Rectal smooth muscle tissue (tissue), 1 donor: Measurements from ENCODE around the gene COX8C.

Source experiments
- H3K27ac ChIP-seq: one replicate; pipeline ENCODE4 v1.7.0; 2013; ENCODE audit warnings: low read depth, low read length, inconsistent platforms
- H3K27me3 ChIP-seq: one replicate; pipeline ENCODE4 v1.7.0; 2013; ENCODE audit warnings: low read length; ENCODE audit not compliant: control insufficient read depth, insufficient read depth
- H3K36me3 ChIP-seq: one replicate; pipeline ENCODE4 v1.7.0; 2013; ENCODE audit warnings: low read length; ENCODE audit not compliant: control insufficient read depth, insufficient read depth
- H3K4me1 ChIP-seq: one replicate; pipeline ENCODE4 v1.7.0; 2013; ENCODE audit warnings: low read length; ENCODE audit not compliant: control insufficient read depth, insufficient read depth
- H3K4me3 ChIP-seq: one replicate; pipeline ENCODE4 v1.7.0; 2013; ENCODE audit warnings: low read length
- H3K9ac ChIP-seq: one replicate; pipeline ENCODE4 v1.7.0; 2013; ENCODE audit warnings: low read length

Gene COX8C

DNA sequence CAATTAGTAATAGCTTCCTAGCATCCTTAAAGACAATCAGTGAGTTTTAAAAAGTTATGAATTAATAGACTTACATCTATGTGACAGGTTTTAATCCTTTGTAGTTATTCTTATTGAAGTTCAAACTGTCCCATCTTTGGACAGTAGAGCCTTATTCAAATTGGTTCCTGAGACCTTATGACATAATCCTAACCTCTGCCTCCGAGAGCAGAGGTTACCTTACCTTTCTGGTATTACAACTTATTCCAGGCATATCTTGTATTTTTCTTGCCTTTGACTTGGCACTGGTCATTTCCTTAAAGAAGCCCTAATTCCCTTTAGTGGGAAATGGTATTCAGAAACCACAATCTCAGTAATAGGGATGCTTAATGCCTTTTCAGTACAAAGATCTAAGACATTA, 35.9 kb upstream of the COX8C start:
- Histone ChIP-seq H3K27ac (no peak overlapping the region), H3K4me1 (peaks cover 2% of the 10 kb centered on the region), H3K36me3 (no peaks in the 10 kb centered on the region), H3K27me3 (no peaks in the 10 kb centered on the region), H3K4me3 (no peak overlapping the region), H3K9ac (no peak overlapping the region)

DNA sequence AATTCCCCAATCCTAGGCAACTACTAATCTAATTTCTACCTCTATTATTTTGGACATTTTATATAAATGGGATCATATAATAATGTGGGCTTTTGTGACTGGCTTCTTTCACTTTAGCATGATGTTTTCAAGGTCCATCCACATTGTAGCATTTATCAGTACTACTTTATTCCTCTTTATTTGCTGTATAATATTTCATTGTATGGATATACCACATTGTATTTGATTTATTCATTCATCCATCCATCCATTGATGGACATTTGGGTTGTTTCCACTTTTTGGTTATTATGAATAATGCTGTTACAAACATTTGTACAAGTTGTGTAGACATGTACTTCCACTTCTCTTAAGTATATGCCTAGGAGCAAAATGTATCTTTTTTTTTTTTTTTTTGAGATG, 31.4 kb upstream of the COX8C start:
- Histone ChIP-seq H3K27ac (no peak overlapping the region), H3K4me3 (no peak overlapping the region), H3K9ac (no peak overlapping the region), H3K36me3 (no peaks in the 10 kb centered on the region), H3K4me1 (no peaks in the 10 kb centered on the region), H3K27me3 (no peaks in the 10 kb centered on the region)

DNA sequence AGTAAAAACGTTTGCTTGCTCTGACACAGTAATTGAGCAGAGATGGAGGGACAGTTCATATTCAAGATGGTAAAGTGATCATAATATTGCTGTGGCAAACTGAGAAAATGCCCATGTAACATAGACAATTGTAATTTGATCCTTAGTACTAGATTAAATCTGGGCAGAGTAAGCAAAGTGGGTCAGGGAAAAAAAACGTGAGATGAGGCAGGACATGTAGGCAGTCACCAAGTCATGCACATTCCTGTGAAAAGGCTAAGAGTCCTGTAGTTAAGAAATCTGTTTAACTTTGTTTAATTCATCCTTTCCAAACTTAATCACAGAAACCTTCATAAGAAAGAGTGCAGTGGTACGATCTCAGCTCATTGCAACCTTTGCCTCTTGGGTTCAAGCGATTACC, 30.3 kb upstream of the COX8C start:
- Histone ChIP-seq H3K9ac (no peak overlapping the region), H3K36me3 (no peaks in the 10 kb centered on the region), H3K27me3 (no peaks in the 10 kb centered on the region), H3K4me3 (no peak overlapping the region), H3K4me1 (no peaks in the 10 kb centered on the region), H3K27ac (no peak overlapping the region)

DNA sequence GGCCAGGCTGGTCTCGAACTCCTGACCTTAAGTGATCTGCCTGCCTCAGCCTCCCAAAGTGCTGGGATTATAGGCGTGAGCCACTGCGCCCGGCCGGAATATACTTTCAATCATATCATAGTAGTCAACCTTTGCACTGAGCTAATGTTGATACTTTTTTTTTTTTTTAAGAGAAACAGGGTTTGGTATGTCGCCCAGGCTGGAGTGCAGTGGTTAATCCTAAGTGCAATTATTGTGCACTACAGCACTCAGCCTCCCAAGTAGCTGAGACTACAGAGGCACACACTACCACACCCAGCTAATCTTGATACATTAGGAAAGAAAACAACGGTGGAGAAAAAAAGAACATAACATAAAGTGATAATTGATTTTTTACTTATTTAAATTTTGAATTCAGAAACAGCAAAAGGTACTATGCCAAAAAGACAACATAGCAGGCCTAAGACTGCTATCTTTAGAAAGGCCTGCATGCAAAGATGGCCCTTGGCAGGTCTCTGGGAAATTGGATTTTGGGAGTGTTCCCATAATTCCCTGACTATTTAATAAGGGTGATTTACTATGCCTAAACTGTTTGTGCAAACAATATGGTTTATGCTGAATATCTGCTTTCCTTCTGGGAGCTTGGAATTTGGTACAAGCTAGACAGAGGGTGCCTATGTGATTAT, 29.6 kb upstream of the COX8C start:
- no peaks in the 10 kb centered on the region for H3K27me3 ChIP-seq
- H3K36me3 ChIP-seq: no peaks in the 10 kb centered on the region
- no peaks in the 10 kb centered on the region for H3K4me1 ChIP-seq
- H3K9ac ChIP-seq: no peak overlapping the region
- H3K4me3 ChIP-seq: no peak overlapping the region
- no peak overlapping the region for H3K27ac ChIP-seq

DNA sequence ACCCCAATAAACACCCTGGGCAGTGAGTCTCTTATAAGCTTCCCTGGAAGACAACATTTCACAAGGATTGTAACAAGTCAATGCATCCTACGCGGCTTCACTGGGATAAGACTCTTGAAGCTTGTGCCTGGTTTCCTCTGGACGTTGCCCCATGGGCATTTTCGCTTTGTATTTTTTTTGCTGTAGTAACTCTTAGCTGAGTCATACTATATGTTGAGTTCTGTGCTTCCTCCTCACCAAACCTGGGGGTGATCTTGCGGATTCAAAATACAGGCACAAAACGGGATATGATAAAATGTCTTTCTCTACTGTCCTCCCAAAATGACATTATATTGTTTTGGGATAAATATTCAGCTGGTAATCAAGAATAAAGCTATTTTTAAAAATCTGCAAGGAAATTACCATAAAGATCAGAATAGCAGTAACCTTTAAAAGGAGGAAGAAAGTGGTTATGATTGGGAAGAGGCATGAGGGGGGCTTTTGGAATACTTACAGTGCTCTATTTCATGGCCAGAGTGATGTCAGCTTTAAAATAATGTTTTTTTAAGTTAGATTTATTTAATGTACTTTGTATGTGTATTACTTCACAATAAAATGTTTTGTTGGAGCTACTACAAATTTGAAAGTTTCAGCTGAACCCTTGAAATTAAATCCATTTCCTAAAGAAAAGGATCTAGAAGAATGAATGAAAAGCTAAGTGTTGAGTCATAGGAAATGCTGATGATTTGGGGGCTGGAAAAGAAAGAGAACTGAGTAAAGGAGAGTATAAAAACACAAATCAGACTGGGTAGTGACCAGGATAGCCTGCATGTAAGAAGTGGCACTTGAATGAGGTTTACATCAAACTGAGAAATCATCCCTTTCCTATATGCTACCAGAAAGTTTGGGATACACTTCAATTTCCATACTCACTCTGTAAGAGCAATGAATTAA, 28.8 kb upstream of the COX8C start:
- Histone ChIP-seq H3K27me3 (no peaks in the 10 kb centered on the region), H3K4me3 (no peak overlapping the region), H3K9ac (no peak overlapping the region), H3K4me1 (no peaks in the 10 kb centered on the region), H3K36me3 (no peaks in the 10 kb centered on the region), H3K27ac (no peak overlapping the region)

DNA sequence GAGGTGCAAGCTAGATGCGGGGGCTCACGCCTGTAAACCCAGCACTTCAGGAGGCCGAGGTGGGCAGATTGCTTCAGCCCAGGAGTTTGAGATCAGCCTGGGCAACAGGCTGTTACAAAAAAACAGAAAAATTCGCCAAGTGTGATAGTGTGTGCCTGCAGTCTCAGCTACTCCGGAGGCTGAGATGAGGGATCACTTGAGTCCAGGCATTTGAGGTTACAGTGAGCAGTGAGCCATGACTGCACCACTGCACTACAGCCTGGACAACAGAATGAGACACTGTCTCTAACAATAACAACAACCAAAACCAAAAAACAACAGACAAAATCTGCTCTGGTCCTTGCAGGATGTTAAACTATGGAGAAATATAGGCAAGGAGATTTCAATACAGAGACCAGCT, 28.1 kb upstream of the COX8C start:
- no peaks in the 10 kb centered on the region for H3K4me1 ChIP-seq
- no peak overlapping the region for H3K4me3 ChIP-seq
- no peak overlapping the region for H3K9ac ChIP-seq
- no peaks in the 10 kb centered on the region for H3K27me3 ChIP-seq
- no peaks in the 10 kb centered on the region for H3K36me3 ChIP-seq
- H3K27ac ChIP-seq: no peak overlapping the region

DNA sequence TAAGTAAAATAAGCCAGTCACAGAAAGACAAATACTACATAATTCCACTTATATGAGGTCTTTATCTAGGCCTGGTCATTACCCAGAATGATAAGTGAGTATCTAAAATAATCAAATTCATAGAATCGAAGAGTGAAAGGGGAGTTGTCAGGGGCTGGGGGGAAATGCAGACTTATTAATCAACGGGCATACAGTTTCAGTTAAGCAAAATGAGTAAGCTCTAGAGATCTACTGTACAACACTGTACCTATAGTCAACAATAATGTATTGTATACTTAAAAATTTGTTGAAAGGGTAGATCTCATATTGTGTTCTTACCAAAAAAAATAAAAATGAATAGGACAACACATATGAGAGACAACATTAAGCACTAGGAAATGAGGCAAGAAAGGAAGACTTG, 27.5 kb upstream of the COX8C start:
- no peak overlapping the region for H3K9ac ChIP-seq
- no peaks in the 10 kb centered on the region for H3K27me3 ChIP-seq
- H3K27ac ChIP-seq: no peak overlapping the region
- no peaks in the 10 kb centered on the region for H3K4me1 ChIP-seq
- no peaks in the 10 kb centered on the region for H3K36me3 ChIP-seq
- H3K4me3 ChIP-seq: no peak overlapping the region

DNA sequence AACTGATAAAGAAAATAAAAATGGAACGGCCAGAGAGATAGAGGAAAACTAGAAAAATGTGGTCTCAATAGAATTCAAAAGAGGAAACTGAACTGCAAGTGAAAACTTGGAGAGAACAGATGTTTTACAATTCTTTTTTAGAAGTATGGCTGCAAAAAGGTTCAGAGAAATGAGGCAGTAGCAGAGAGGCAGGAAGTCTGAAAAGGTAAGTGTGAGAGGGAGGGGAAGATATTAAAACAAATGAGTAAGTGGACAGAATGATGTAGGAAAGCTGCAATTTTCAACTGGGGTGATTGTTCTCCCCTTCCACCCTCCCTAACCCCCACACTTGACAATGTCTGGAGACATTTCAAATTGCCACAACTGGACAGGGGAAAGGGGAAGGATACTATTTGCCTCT, 27.0 kb upstream of the COX8C start:
- no peaks in the 10 kb centered on the region for H3K4me1 ChIP-seq
- H3K4me3 ChIP-seq: no peak overlapping the region

DNA sequence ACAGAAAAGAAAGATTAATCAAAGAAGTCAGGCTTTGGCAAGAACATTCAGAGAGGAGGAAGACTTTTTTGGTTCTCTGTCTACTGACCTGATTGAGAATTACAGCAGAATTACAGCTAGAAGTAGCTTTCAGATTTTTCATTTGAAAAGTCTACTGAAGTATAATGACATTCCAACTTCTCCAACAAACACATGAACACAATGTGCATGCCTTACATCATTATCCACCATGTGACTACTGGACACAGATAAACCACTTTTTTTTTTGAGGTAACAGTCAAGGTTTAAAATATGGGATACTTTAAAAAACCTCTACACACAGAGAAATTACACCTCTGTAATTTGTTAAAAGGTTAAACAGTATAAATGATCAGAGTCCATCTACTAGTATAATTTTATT, 26.5 kb upstream of the COX8C start:
- Histone ChIP-seq H3K4me1 (no peaks in the 10 kb centered on the region), H3K4me3 (no peak overlapping the region), H3K36me3 (no peaks in the 10 kb centered on the region), H3K9ac (no peak overlapping the region), H3K27me3 (no peaks in the 10 kb centered on the region), H3K27ac (no peak overlapping the region)

More for the DNA sequence above, 27.0 kb upstream of the COX8C start:
- Histone ChIP-seq H3K27me3 (no peaks in the 10 kb centered on the region), H3K9ac (no peak overlapping the region), H3K36me3 (no peaks in the 10 kb centered on the region), H3K27ac (no peak overlapping the region)

DNA sequence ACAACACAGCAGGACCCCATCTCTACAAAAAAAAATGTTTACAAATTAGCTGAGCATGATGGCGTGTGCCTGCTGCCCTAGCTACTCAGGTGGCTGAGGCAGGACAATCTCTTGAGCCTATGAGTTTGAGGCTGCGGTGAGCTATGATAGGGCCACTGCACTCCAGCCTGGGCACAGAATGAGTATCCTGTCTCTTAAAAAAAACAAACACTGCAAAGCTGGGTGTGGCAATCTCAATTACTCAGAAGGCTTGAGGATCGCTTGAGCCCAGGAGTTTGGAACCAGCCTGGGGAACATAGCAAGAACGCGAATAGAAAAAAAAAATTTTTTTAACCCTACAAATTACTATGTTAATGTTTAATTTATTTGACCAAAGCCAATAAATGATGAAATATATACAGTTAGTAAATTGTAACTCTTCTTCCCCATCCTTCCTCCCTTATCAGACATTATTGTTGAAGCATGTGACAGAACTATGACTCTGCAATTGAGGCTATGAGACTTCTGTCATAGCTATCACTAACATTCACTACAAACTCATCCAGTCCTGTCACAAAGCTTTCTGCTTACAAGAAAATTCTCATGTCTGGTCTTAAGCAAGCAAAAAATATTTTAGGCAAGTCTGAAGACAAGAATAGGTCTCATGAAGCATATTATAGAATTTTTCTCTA, 23.9 kb upstream of the COX8C start:
- H3K27ac ChIP-seq: no peak overlapping the region
- no peak overlapping the region for H3K9ac ChIP-seq
- H3K27me3 ChIP-seq: no peaks in the 10 kb centered on the region
- no peaks in the 10 kb centered on the region for H3K36me3 ChIP-seq
- no peaks in the 10 kb centered on the region for H3K4me1 ChIP-seq
- no peak overlapping the region for H3K4me3 ChIP-seq

DNA sequence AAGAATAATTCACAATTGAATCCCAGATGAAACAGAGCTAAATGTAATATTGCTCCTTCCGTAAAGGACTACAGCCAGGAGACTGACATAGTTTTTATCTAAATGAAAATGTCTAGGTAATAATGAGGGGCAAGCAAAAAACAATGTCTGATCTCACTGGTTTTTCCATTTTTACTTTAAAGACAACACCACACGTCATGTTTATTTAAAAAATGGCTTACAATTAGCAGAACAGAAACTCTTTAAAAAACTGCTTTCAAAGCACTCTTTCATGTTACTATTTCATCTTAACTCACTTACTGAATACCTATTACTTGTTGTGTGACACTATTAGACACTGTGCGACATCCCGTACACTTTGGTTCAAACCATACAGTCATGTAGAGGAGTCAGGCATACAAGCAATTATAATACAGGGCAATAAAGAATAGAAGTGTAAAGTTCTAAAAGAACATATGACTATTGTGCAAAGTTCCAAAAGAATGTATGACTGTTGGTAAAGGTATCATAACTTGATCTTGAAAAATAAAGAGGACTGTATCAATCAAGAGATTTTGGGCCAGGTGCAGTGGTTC, 23.3 kb upstream of the COX8C start:
- Histone ChIP-seq H3K27me3 (no peaks in the 10 kb centered on the region), H3K9ac (no peak overlapping the region), H3K4me1 (no peaks in the 10 kb centered on the region), H3K4me3 (no peak overlapping the region), H3K36me3 (no peaks in the 10 kb centered on the region), H3K27ac (no peak overlapping the region)

DNA sequence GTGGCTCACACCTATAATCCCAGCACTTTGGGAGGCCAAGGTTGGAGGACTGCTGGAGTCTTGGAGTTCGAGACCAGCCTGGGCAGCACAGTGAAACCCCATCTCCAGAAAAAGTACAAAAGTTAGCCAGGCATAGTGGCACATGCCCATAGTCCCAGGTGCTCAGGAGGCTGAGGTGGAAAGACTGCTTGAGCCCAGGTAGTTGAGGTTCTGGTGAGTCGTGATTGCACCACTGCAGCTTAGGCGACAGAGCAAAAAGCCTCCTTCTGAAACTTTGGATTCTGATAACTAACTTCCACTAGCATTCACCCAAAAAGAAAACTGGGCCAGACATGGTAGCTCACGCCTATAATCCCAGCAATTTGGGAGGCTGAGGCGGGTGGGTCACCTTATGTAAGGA, 20.8 kb upstream of the COX8C start:
- H3K9ac ChIP-seq: no peak overlapping the region
- H3K4me3 ChIP-seq: no peak overlapping the region
- no peaks in the 10 kb centered on the region for H3K27me3 ChIP-seq
- H3K27ac ChIP-seq: no peak overlapping the region
- H3K4me1 ChIP-seq: peaks cover 2% of the 10 kb centered on the region
- no peaks in the 10 kb centered on the region for H3K36me3 ChIP-seq
